Parathyroid adenoma (tissue), 2 donors: ENCODE data around the gene GP1BA.
A peak's percentile ranks its signal among the peaks of the same experiment; 100 is the strongest.

ENCODE experiments used
- H2AFZ ChIP-seq: fragments of 300-600 bp; sonication (generic); one replicate; pipeline ENCODE4 v1.7.0; 2017; ENCODE audit warnings: antibody characterized with exemption, mild to moderate bottlenecking
- H3K27ac ChIP-seq: fragments of 300-600 bp; sonication (generic); one replicate; pipeline ENCODE4 v1.7.0; 2017
- H3K27me3 ChIP-seq: fragments of 300-600 bp; sonication (generic); one replicate; pipeline ENCODE4 v1.7.0; 2017; ENCODE audit warnings: low read length; ENCODE audit not compliant: control insufficient read depth, insufficient read depth
- H3K36me3 ChIP-seq: fragments of 300-600 bp; sonication (generic); one replicate; pipeline ENCODE4 v1.7.0; 2017; ENCODE audit warnings: low read length; ENCODE audit not compliant: control insufficient read depth, insufficient read depth
- H3K4me1 ChIP-seq: fragments of 300-600 bp; sonication (generic); one replicate; pipeline ENCODE4 v1.7.0; 2017; ENCODE audit warnings: control low read depth
- H3K4me2 ChIP-seq: fragments of 300-600 bp; sonication (generic); one replicate; pipeline ENCODE4 v1.7.0; 2017; ENCODE audit warnings: low read length
- H3K4me3 ChIP-seq: fragments of 300-600 bp; sonication (generic); one replicate; pipeline ENCODE4 v1.7.0; 2017; ENCODE audit warnings: low read depth, low read length
- H3K79me2 ChIP-seq: fragments of 300-600 bp; sonication (generic); one replicate; pipeline ENCODE4 v1.7.0; 2017; ENCODE audit warnings: control low read depth
- H3K9ac ChIP-seq: fragments of 300-600 bp; sonication (generic); one replicate; pipeline ENCODE4 v1.7.0; 2017; ENCODE audit warnings: mild to moderate bottlenecking
- H3K9me3 ChIP-seq: fragments of 300-600 bp; sonication (generic); one replicate; pipeline ENCODE4 v1.7.0; 2017; ENCODE audit warnings: low read length; ENCODE audit not compliant: control insufficient read depth
- TF ChIP-seq, protein P1 (sequence below): fragments of 300-600 bp; sonication (generic); IDR thresholded peaks from one replicate; pipeline ENCODE4 v1.7.0; 2017; ENCODE audit warnings: antibody characterized with exemption, mild to moderate bottlenecking
- donor health status: primary hyperparathyroidism.

GP1BA gene

GRCh38 chr17:4946312-4946976 lies 14.4 kb downstream of the GP1BA start:
- Histone ChIP-seq H3K27ac (peak overlapping the region; percentile 92), H3K79me2 (peaks cover 9% of the 10 kb centered on the region), H3K4me2 (peak overlapping the region; percentile 79), H3K9me3 (no peaks in the 10 kb centered on the region), H2AFZ (no peak overlapping the region), H3K4me3 (peak overlapping the region; percentile 98), H3K27me3 (no peaks in the 10 kb centered on the region), H3K36me3 (no peaks in the 10 kb centered on the region), H3K9ac (no peak overlapping the region), H3K4me1 (peaks cover 16% of the 10 kb centered on the region)
- TF ChIP-seq, protein P1, sequence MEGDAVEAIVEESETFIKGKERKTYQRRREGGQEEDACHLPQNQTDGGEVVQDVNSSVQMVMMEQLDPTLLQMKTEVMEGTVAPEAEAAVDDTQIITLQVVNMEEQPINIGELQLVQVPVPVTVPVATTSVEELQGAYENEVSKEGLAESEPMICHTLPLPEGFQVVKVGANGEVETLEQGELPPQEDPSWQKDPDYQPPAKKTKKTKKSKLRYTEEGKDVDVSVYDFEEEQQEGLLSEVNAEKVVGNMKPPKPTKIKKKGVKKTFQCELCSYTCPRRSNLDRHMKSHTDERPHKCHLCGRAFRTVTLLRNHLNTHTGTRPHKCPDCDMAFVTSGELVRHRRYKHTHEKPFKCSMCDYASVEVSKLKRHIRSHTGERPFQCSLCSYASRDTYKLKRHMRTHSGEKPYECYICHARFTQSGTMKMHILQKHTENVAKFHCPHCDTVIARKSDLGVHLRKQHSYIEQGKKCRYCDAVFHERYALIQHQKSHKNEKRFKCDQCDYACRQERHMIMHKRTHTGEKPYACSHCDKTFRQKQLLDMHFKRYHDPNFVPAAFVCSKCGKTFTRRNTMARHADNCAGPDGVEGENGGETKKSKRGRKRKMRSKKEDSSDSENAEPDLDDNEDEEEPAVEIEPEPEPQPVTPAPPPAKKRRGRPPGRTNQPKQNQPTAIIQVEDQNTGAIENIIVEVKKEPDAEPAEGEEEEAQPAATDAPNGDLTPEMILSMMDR, result no peak

DNA sequence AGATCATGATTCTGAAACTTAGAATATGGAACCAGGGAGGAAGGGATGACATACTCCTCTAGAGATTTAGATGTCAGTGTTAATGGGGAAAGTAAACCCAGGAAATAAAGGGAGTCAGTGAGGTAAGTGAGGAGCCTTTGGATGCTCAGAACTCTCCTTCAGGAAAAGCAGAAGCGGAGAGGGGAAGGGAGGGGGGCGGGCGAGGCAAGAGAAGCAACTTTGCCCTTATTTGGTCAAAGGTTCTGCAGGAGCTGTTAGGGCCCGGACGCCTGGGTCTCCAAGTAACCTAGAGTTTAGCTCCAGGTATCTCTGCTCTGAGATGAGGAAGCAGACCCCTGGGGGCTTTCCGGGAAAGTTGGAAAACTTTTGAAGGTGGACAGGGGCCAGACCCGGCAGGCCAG lies 14.9 kb downstream of the GP1BA start:
- Histone ChIP-seq H3K4me1 (peaks cover 11% of the 10 kb centered on the region), H3K9ac (no peak overlapping the region), H3K36me3 (no peaks in the 10 kb centered on the region), H3K27me3 (no peaks in the 10 kb centered on the region), H3K4me2 (peak overlapping the region; percentile 79), H3K79me2 (peaks cover 4% of the 10 kb centered on the region), H2AFZ (no peak overlapping the region), H3K27ac (peak overlapping the region; percentile 92), H3K4me3 (peak overlapping the region; percentile 98), H3K9me3 (no peaks in the 10 kb centered on the region)
- TF ChIP-seq, protein P1, result no peak

- Histone ChIP-seq H3K4me1 (peaks cover 11% of the 10 kb centered on the region), H3K27me3 (no peaks in the 10 kb centered on the region), H3K4me3 (peak overlapping the region; percentile 98), H3K36me3 (no peaks in the 10 kb centered on the region), H3K4me2 (peak overlapping the region; percentile 79), H3K9ac (peak overlapping the region; percentile 94), H3K9me3 (no peaks in the 10 kb centered on the region), H3K27ac (peak overlapping the region; percentile 92), H2AFZ (peak overlapping the region; percentile 70), H3K79me2 (peaks cover 4% of the 10 kb centered on the region)
- TF ChIP-seq, protein P1, result no peak
Observed at GRCh38 chr17:4947411-4948165, 15.5 kb downstream of the GP1BA start.

GRCh38 chr17:4948166-4948930 lies 16.3 kb downstream of the GP1BA start, which contains the start of gene PFN1:
TSS of gene PFN1 (minus strand) at chr17:4948530. CDS start at chr17:4948394, 136 bp downstream.
- Histone ChIP-seq H3K9ac (peak within 1 kb of the TSS; percentile 94), H3K27ac (peak within 1 kb of the TSS; percentile 92), H3K36me3 (no peaks in the 10 kb centered on the region), H3K4me1 (peaks cover 11% of the 10 kb centered on the region), H3K9me3 (no peaks in the 10 kb centered on the region), H3K27me3 (no peaks in the 10 kb centered on the region), H2AFZ (peak within 1 kb of the TSS; percentile 92), H3K4me3 (peak within 1 kb of the TSS; percentile 98), H3K79me2 (peaks cover 4% of the 10 kb centered on the region), H3K4me2 (peak within 1 kb of the TSS; percentile 79)
- TF ChIP-seq, protein P1, result no peak
